A549 (cell line): ENCODE measurements around the gene ZIC1. TPM values are rescaled to one million over a fixed set of nuclear protein-coding genes. Genes with fewer than 3 reads are reported as not detected.

Experiments
- ATAC-seq, 2 experiments: fragments of 200-7000 bp in 1 of 2; fragments of >200 bp in 1 of 2; cut with Nextera tagmentation in 1 of 2; cut with Tn5 transposase in 1 of 2; 3 replicates each; pipeline versions ENCODE4 v1.8.0 to v1.9.1; 2018 to 2020; ENCODE audit warnings: mild to moderate bottlenecking in 1 of 2, moderate library complexity in 1 of 2
- CTCF ChIA-PET: fragments of 300-600 bp; sonication (Branson Sonifier 250); formaldehyde crosslinking; extraction: SDS; loops from one replicate; lab custom pipeline; 2021; ENCODE audit warnings: antibody characterized with exemption, inconsistent platforms; lab: Yijun Ruan, JAX
- POLR2A ChIA-PET: fragments of 350-600 bp; formaldehyde crosslinking; extraction: SDS; loops from one replicate; lab custom pipeline; 2021; ENCODE audit warnings: antibody characterized with exemption, inconsistent platforms; lab: Yijun Ruan, JAX
- DNase-seq, 2 experiments: peaks; one replicate each; pipeline versions ENCODE4 v3.0.0 to v3.0.0-alpha.2; 2011 to 2016; ENCODE audit warnings: low read depth in 1 of 2, low spot score in 1 of 2
- FAIRE-seq: peaks from 2 replicates; lab custom pipeline; 2011; peaks lifted over from hg19 to GRCh38; lab: Jason Lieb, UNC
- H3K27ac ChIP-seq, 2 experiments: fragments of >200 bp; sonication (Bioruptor Twin); formaldehyde crosslinking; 3 replicates each; pipeline ENCODE4 v1.5.1; 2016 to 2017
- H3K4me1 ChIP-seq: fragments of >200 bp; sonication (Bioruptor Twin); formaldehyde crosslinking; 3 replicates; pipeline ENCODE4 v1.6.1; 2016
- H3K4me2 ChIP-seq: fragments of >200 bp; sonication (Bioruptor Twin); formaldehyde crosslinking; 3 replicates; pipeline ENCODE4 v1.6.1; 2016
- H3K4me3 ChIP-seq: fragments of >200 bp; sonication (Bioruptor Twin); formaldehyde crosslinking; 3 replicates; pipeline ENCODE4 v1.5.1; 2016
- H3K9me3 ChIP-seq: fragments of >200 bp; sonication (Bioruptor Twin); formaldehyde crosslinking; 3 replicates; pipeline ENCODE4 v1.6.1; 2016
- BHLHE40 ChIP-seq: IDR thresholded peaks from 2 replicates; pipeline ENCODE4 v1.6.1; 2012; ENCODE audit warnings: low read depth, low read length, inconsistent platforms
- CBX2 ChIP-seq: fragments of 200-600 bp; sonication (generic); IDR thresholded peaks from 2 replicates; pipeline ENCODE4 v1.6.1; 2016; ENCODE audit warnings: low read depth, mild to moderate bottlenecking, borderline replicate concordance
- CEBPB ChIP-seq, 2 experiments: fragments of >200 bp in 1 of 2; sonication (Bioruptor Twin) in 1 of 2; formaldehyde crosslinking in 1 of 2; IDR thresholded peaks; 2 replicates each; pipeline ENCODE4 v1.6.1; 2012 to 2016
- CHD4 ChIP-seq: fragments of 200-600 bp; sonication (generic); IDR thresholded peaks from 2 replicates; pipeline ENCODE4 v1.6.1; 2016; ENCODE audit warnings: antibody characterized with exemption, mild to moderate bottlenecking, borderline replicate concordance
- EHF ChIP-seq: fragments of 250-450 bp; sonication (Bioruptor Pico); IDR thresholded peaks from 2 replicates; pipeline ENCODE4 v1.5.0; 2020; ENCODE audit warnings: mild to moderate bottlenecking
- EHMT2 ChIP-seq: fragments of 200-600 bp; sonication (generic); IDR thresholded peaks from 2 replicates; pipeline ENCODE4 v1.6.1; 2016; ENCODE audit warnings: antibody characterized with exemption, low read depth, mild to moderate bottlenecking, moderate library complexity
- EP300 ChIP-seq, 2 experiments: fragments of >200 bp; sonication (Bioruptor Twin); formaldehyde crosslinking; IDR thresholded peaks; 2 replicates in 1 of 2; 3 replicates in 1 of 2; pipeline ENCODE4 v1.6.1; 2016 to 2017
- ESRRA ChIP-seq: fragments of 150-350 bp; IDR thresholded peaks from 2 replicates; pipeline ENCODE4 v1.6.1; 2014; ENCODE audit warnings: mild to moderate bottlenecking, low read length, borderline replicate concordance
- FOSL2 ChIP-seq, 2 experiments: fragments of 450-650 bp in 1 of 2; fragments of >200 bp in 1 of 2; sonication (Bioruptor Twin) in 1 of 2; formaldehyde crosslinking; IDR thresholded peaks; 2 replicates each; pipeline versions ENCODE4 v1.5.0 to v1.6.1; 2016 to 2020; ENCODE audit warnings: mild to moderate bottlenecking in 1 of 2, moderate library complexity in 1 of 2
- FOXS1 ChIP-seq: fragments of 250-450 bp; sonication (Bioruptor Pico); IDR thresholded peaks from 2 replicates; pipeline ENCODE4 v1.5.0; 2020; ENCODE audit warnings: mild to moderate bottlenecking, moderate library complexity
- HDAC2 ChIP-seq: fragments of 200-600 bp; sonication (generic); IDR thresholded peaks from 2 replicates; pipeline ENCODE4 v1.6.1; 2016
- HES2 ChIP-seq: fragments of >200 bp; sonication (Bioruptor Twin); formaldehyde crosslinking; IDR thresholded peaks from 2 replicates; pipeline ENCODE4 v1.6.1; 2016
- HEYL ChIP-seq: fragments of 250-450 bp; sonication (Bioruptor Pico); IDR thresholded peaks from 2 replicates; pipeline ENCODE4 v1.8.0; 2021; ENCODE audit warnings: mild to moderate bottlenecking, moderate library complexity
- HOXB13 ChIP-seq: fragments of 250-450 bp; sonication (Bioruptor Pico); IDR thresholded peaks from 2 replicates; pipeline ENCODE4 v1.5.0; 2020; ENCODE audit warnings: low read depth, mild to moderate bottlenecking, moderate library complexity
- HOXB5 ChIP-seq: fragments of 250-450 bp; sonication (Bioruptor Pico); IDR thresholded peaks from 2 replicates; pipeline ENCODE4 v1.5.0; 2020; ENCODE audit warnings: mild to moderate bottlenecking, moderate library complexity
- JUNB ChIP-seq: fragments of >200 bp; sonication (Bioruptor Twin); formaldehyde crosslinking; IDR thresholded peaks from 2 replicates; pipeline ENCODE4 v1.6.1; 2016
- KDM1A ChIP-seq: fragments of 200-600 bp; sonication (generic); IDR thresholded peaks from 2 replicates; pipeline ENCODE4 v1.6.1; 2016; ENCODE audit warnings: low read depth, mild to moderate bottlenecking
- MAFK ChIP-seq: fragments of 450-650 bp; IDR thresholded peaks from 2 replicates; pipeline ENCODE4 v1.6.1; 2014; ENCODE audit not compliant: partially characterized antibody
- MAX ChIP-seq: IDR thresholded peaks from 2 replicates; pipeline ENCODE4 v1.6.1; 2012
- MYC ChIP-seq: IDR thresholded peaks from 2 replicates; pipeline ENCODE4 v1.6.1; 2012; ENCODE audit warnings: mild to moderate bottlenecking, inconsistent platforms, low read length, improper control_type of control experiment, borderline replicate concordance
- NR3C1 ChIP-seq: fragments of >200 bp; sonication (Bioruptor Twin); formaldehyde crosslinking; IDR thresholded peaks from 3 replicates; pipeline ENCODE4 v1.6.1; 2017
- PBX3 ChIP-seq: IDR thresholded peaks from 2 replicates; pipeline ENCODE4 v1.6.1; 2012
- PHF8 ChIP-seq: fragments of 200-600 bp; sonication (generic); IDR thresholded peaks from 2 replicates; pipeline ENCODE4 v1.6.1; 2016; ENCODE audit warnings: low read depth, mild to moderate bottlenecking, antibody characterized with exemption, moderate library complexity, borderline replicate concordance
- POLR2A ChIP-seq: IDR thresholded peaks from 2 replicates; pipeline ENCODE4 v1.6.1; 2012; ENCODE audit warnings: mild to moderate bottlenecking, low read length
- RAD21 ChIP-seq, 2 experiments: fragments of >200 bp in 1 of 2; sonication (Bioruptor Twin) in 1 of 2; formaldehyde crosslinking in 1 of 2; IDR thresholded peaks in 1 of 2; conservative IDR thresholded peaks in 1 of 2; 2 replicates in 1 of 2; 3 replicates in 1 of 2; pipeline ENCODE4 v1.6.1; 2012 to 2018; ENCODE audit warnings: inconsistent platforms in 1 of 2
- RCOR1 ChIP-seq: fragments of 150-350 bp; IDR thresholded peaks from 2 replicates; pipeline ENCODE4 v1.6.1; 2014; ENCODE audit warnings: antibody characterized with exemption, low read length, low read depth
- SMC3 ChIP-seq: fragments of >200 bp; sonication (Bioruptor Twin); formaldehyde crosslinking; IDR thresholded peaks from 3 replicates; pipeline ENCODE4 v1.6.1; 2018; ENCODE audit warnings: inconsistent platforms
- TFCP2L1 ChIP-seq: fragments of 250-450 bp; sonication (Bioruptor Pico); IDR thresholded peaks from 2 replicates; pipeline ENCODE4 v1.5.0; 2021; ENCODE audit warnings: mild to moderate bottlenecking
- WGBS: methylation state at CpG from one replicate; pipeline ENCODE4 v1.1.6; 2017; ENCODE audit errors: missing lambda C conversion rate; 5-methylcytosine and 5-hydroxymethylcytosine counted together
- polyA plus RNA-seq, 4 experiments: library from polyadenylated mRNA; depleted of rRNA in 3 of 4; stranded (reverse); fragments of >200 nt; fragmentation: RNase III in 1 of 4; extraction: RNeasy Plus Mini Kit Qiagen cat#74134 plus additional on column Dnase treatment in 1 of 4; gene quantifications; 2 replicates in 3 of 4; 3 replicates in 1 of 4; pipeline ENCODE4 v1.2.3, GENCODE V29; 2011 to 2017
- TF ChIP-seq, protein P1 (sequence below): fragments of 250-450 bp; sonication (Bioruptor Pico); IDR thresholded peaks from 2 replicates; pipeline ENCODE4 v1.5.0; 2021; ENCODE audit warnings: mild to moderate bottlenecking, moderate library complexity, borderline replicate concordance

Gene ZIC1
- polyA plus RNA-seq, 2 of the 4 experiments (the other 2 are of a cell fraction) = 0.01 TPM; not detected in 1

DNA sequence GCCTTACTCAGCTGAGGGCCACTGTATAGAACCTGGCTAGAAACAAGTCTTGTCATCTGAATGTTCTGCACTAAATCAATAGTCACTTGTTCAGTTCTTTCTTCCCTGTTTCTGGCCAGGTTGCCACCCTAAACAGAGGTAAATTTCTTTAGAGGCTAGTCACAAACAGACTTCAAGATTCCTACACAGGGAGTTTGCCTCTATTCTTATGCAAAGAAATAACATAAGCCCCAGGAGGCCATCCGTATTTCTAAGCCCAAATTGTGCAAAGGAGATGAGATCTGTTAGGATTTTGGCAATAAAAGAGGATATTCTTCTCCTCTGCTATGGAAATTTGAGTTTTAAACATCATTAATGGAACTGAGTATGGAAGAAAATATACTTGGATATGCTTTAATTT is 7.7 kb upstream of the ZIC1 start:
- CTCF ChIA-PET = no interaction called here
- POLR2A ChIA-PET = no interaction called here
- Histone ChIP-seq H3K4me3 (no peak overlapping the region), H3K4me1 (no peaks in the 10 kb centered on the region), H3K27ac (no peak overlapping the region), H3K9me3 (no peaks in the 10 kb centered on the region), H3K4me2 (no peak overlapping the region)
- DNase-seq (no peak), FAIRE-seq (no peak), ATAC-seq (no peak)
- WGBS = 5% methylated on average over 1 of the region's 1 CpG
- TF ChIP-seq HOXB13 (no peak), CHD4 (no peak), TFCP2L1 (CRISPR knock-in tag) (no peak), FOSL2 (IDR thresholded peaks at IDR 0.05) (no peak), FOSL2 (CRISPR knock-in tag; IDR thresholded peaks at IDR 0.05) (no peak), MYC (no peak), HOXB5 (CRISPR knock-in tag) (no peak), CBX2 (no peak), FOXS1 (no peak), PHF8 (no peak), RCOR1 (no peak), PBX3 (no peak), NR3C1 (no peak), MAFK (no peak), SMC3 (no peak)
- TF ChIP-seq, protein P1, sequence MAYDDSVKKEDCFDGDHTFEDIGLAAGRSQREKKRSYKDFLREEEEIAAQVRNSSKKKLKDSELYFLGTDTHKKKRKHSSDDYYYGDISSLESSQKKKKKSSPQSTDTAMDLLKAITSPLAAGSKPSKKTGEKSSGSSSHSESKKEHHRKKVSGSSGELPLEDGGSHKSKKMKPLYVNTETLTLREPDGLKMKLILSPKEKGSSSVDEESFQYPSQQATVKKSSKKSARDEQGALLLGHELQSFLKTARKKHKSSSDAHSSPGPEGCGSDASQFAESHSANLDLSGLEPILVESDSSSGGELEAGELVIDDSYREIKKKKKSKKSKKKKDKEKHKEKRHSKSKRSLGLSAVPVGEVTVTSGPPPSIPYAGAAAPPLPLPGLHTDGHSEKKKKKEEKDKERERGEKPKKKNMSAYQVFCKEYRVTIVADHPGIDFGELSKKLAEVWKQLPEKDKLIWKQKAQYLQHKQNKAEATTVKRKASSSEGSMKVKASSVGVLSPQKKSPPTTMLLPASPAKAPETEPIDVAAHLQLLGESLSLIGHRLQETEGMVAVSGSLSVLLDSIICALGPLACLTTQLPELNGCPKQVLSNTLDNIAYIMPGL (CRISPR knock-in tag) = no peak

- no peak for FAIRE-seq
- 5% methylated on average over 5 of the region's 5 CpGs for WGBS
- no peak for TF ChIP-seq ESRRA
- TF ChIP-seq HDAC2 = no peak
- no peak for TF ChIP-seq RCOR1
- no peak for TF ChIP-seq JUNB
- no peak for TF ChIP-seq POLR2A
- no peak for TF ChIP-seq HEYL (CRISPR knock-in tag)
- no peak for TF ChIP-seq EHMT2
- TF ChIP-seq HES2 = no peak
- no peak for TF ChIP-seq CEBPB (IDR thresholded peaks at IDR 0.05)
- no peak for TF ChIP-seq RAD21 (conservative IDR thresholded peaks at IDR 0.05 in 1 of 2, IDR thresholded peaks at IDR 0.05 in 1 of 2)
- TF ChIP-seq, protein P1 (CRISPR knock-in tag) = no peak
- no peak for TF ChIP-seq KDM1A
- TF ChIP-seq EHF = no peak
- no peak for TF ChIP-seq BHLHE40
- TF ChIP-seq EP300 (IDR thresholded peaks at IDR 0.05) = no peak
- TF ChIP-seq MAX = no peak
- TF ChIP-seq, all 56 proteins: peak for 0
- DNase-seq = no peak
- CTCF ChIA-PET = no interaction called here
- no peaks in the 10 kb centered on the region for H3K9me3 ChIP-seq
- H3K27ac ChIP-seq = no peak overlapping the region
- no peak for ATAC-seq
- H3K4me3 ChIP-seq = no peak overlapping the region
- H3K4me2 ChIP-seq = no peak overlapping the region
- POLR2A ChIA-PET = no interaction called here
- no peaks in the 10 kb centered on the region for H3K4me1 ChIP-seq
Measured at GRCh38 chr3:147402159-147402558, 7.0 kb upstream of the ZIC1 start.
